Progenitor cell of endocrine pancreas (in vitro differentiated cells): ENCODE results near the gene E2F4. TPM values are rescaled to one million over a fixed set of nuclear protein-coding genes. Genes with fewer than 3 reads are reported as not detected.

Experiments used
- DNase-seq: peaks from one replicate; pipeline ENCODE4 v3.0.0; 2021; ENCODE audit warnings: low spot score; ENCODE audit not compliant: unreplicated experiment
- H3K27ac Mint-ChIP-seq: 2 replicates; pipeline ENCODE4 v1.8.0; 2021; ENCODE audit warnings: mild to moderate bottlenecking, moderate library complexity, mixed read lengths
- H3K27me3 Mint-ChIP-seq: 2 replicates; pipeline ENCODE4 v1.8.0; 2021; ENCODE audit warnings: mixed read lengths
- H3K36me3 Mint-ChIP-seq: 2 replicates; pipeline ENCODE4 v1.8.0; 2022; ENCODE audit warnings: mixed read lengths; ENCODE audit not compliant: insufficient read depth
- H3K4me1 Mint-ChIP-seq: 2 replicates; pipeline ENCODE4 v1.8.0; 2021; ENCODE audit warnings: low read depth, mixed read lengths
- H3K4me3 Mint-ChIP-seq: 2 replicates; pipeline ENCODE4 v1.8.0; 2021; ENCODE audit warnings: low read depth, mild to moderate bottlenecking, moderate library complexity, mixed read lengths
- H3K9me3 Mint-ChIP-seq: 2 replicates; pipeline ENCODE4 v1.8.0; 2021; ENCODE audit warnings: low read depth, mixed read lengths
- total RNA-seq: library from RNA; stranded (reverse); gene quantifications from 2 replicates; pipeline ENCODE4 v1.2.1, GENCODE V29; 2021
- TF ChIP-seq, protein P1 (sequence below): fragments of 200-600 bp; sonication (generic); IDR thresholded peaks from one replicate; pipeline ENCODE4 v1.5.0; 2021; ENCODE audit warnings: antibody characterized with exemption, mild to moderate bottlenecking; ENCODE audit not compliant: unreplicated experiment

The E2F4 gene
- total RNA-seq, 1 donor from 2014 or later = 82.1 TPM

GRCh38 chr16:67195676-67196075 is 3.7 kb downstream of the E2F4 start:
- Mint-ChIP-seq H3K9me3 (no peaks in the 10 kb centered on the region), H3K36me3 (peaks cover 17% of the 10 kb centered on the region), H3K27ac (no peak overlapping the region), H3K27me3 (no peaks in the 10 kb centered on the region), H3K4me3 (no peak overlapping the region), H3K4me1 (peaks cover 18% of the 10 kb centered on the region)
- no peak for DNase-seq
- TF ChIP-seq, protein P1, sequence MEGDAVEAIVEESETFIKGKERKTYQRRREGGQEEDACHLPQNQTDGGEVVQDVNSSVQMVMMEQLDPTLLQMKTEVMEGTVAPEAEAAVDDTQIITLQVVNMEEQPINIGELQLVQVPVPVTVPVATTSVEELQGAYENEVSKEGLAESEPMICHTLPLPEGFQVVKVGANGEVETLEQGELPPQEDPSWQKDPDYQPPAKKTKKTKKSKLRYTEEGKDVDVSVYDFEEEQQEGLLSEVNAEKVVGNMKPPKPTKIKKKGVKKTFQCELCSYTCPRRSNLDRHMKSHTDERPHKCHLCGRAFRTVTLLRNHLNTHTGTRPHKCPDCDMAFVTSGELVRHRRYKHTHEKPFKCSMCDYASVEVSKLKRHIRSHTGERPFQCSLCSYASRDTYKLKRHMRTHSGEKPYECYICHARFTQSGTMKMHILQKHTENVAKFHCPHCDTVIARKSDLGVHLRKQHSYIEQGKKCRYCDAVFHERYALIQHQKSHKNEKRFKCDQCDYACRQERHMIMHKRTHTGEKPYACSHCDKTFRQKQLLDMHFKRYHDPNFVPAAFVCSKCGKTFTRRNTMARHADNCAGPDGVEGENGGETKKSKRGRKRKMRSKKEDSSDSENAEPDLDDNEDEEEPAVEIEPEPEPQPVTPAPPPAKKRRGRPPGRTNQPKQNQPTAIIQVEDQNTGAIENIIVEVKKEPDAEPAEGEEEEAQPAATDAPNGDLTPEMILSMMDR = no peak

DNA sequence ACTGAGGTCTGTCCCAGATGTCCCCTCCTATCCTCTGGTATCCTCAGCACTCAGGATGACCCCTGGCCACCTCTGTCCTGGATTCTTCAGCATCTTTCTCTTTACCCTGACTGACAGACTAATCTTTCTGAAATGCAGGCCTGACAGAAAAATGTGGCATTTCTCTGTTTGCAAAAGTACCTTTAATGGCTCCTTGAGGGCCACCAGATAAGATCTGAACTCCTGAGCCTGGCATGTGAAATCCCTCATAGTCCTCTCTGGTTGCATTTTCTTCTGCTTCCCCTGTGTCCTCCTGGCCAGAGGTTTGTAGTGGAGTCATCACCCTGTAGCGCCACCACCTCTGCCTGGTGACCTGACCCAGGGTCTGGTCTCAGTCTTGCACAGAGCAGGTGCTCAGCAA is 4.9 kb downstream of the E2F4 start:
- Mint-ChIP-seq H3K27ac (no peak overlapping the region), H3K27me3 (no peaks in the 10 kb centered on the region), H3K4me1 (peaks cover 14% of the 10 kb centered on the region), H3K4me3 (no peak overlapping the region), H3K9me3 (no peaks in the 10 kb centered on the region), H3K36me3 (peaks cover 17% of the 10 kb centered on the region)
- TF ChIP-seq, protein P1 = no peak
- no peak for DNase-seq

GRCh38 chr16:67197704-67198103 is 5.7 kb downstream of the E2F4 start:
- Mint-ChIP-seq H3K27me3 (no peaks in the 10 kb centered on the region), H3K4me1 (peaks cover 11% of the 10 kb centered on the region), H3K36me3 (peaks cover 17% of the 10 kb centered on the region), H3K9me3 (no peaks in the 10 kb centered on the region), H3K4me3 (no peak overlapping the region), H3K27ac (no peak overlapping the region)
- TF ChIP-seq, protein P1 = no peak
- no peak for DNase-seq

DNA sequence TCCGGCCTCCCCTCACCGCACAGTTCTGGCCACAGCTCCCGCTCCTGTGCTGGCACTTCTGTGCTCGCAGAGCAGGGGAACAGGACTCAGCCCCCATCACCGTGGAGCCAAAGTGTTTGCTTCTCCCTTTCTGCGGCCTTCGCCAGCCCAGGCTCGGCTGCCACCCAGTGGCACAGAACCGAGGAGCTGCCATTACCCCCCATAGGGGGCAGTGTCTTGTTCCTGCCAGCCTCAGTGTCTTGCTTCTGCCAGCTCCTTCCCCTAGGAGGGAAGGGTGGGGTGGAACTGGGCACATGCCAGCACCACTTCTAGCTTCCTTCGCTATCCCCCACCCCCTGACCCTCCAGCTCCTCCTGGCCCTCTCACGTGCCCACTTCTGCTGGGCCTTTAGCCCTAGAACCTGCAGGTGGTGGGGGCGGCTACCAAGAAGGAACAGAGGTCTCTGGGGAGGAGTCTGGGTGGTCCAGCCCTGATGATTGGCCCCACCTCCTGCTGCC is 6.3 kb downstream of the E2F4 start:
- H3K36me3 Mint-ChIP-seq = peaks cover 17% of the 10 kb centered on the region
- no peak overlapping the region for H3K27ac Mint-ChIP-seq
- H3K9me3 Mint-ChIP-seq = no peaks in the 10 kb centered on the region
- H3K4me3 Mint-ChIP-seq = no peak overlapping the region
- H3K4me1 Mint-ChIP-seq = peaks cover 7% of the 10 kb centered on the region
- no peak for DNase-seq
- no peaks in the 10 kb centered on the region for H3K27me3 Mint-ChIP-seq
- TF ChIP-seq, protein P1 = peak; percentile 44

- Mint-ChIP-seq H3K4me3 (peak within 1 kb of the TSS; percentile 51), H3K36me3 (peaks cover 15% of the 10 kb centered on the region), H3K27me3 (no peaks in the 10 kb centered on the region), H3K27ac (no peak within 1 kb of the TSS), H3K4me1 (peaks cover 3% of the 10 kb centered on the region), H3K9me3 (no peaks in the 10 kb centered on the region)
- no peak for DNase-seq
- TF ChIP-seq, protein P1 = peak; percentile 55
Measured at GRCh38 chr16:67199011-67199807, 7.3 kb downstream of the E2F4 start, which contains the start of gene ELMO3. Gene ELMO3 (plus strand): TSS chr16:67199131. CDS start chr16:67199327, 196 bp downstream.
